Stimulated activated CD4-positive, alpha-beta T cell treated with anti-CD3 and anti-CD28 coated beads, Interleukin-2, amount 100 ng/mL, for 24 hours (primary cell): Measurements from ENCODE around the gene EFCAB12.
"Not testable (repeated sequence)": the region's sequence is repeated elsewhere in the genome, so short reads cannot be mapped to it uniquely, and the experiment has no call there.

Source experiments
- DNase-seq, 2 donors: peaks; one replicate each; pipeline ENCODE4 v3.0.0-alpha.2; 2020

The EFCAB12 gene

GRCh38 chr3:129363356-129363755 lies 65.1 kb downstream of the EFCAB12 start:
- not testable (repeated sequence) for DNase-seq

- DNase-seq, result no peak
Observed at GRCh38 chr3:129360705-129361460, 67.6 kb downstream of the EFCAB12 start.

- DNase-seq, result no peak
Observed at GRCh38 chr3:129360171-129360611, 68.2 kb downstream of the EFCAB12 start.

GRCh38 chr3:129358772-129359371 lies 69.6 kb downstream of the EFCAB12 start:
- no peak for DNase-seq

GRCh38 chr3:129358177-129358771 lies 70.2 kb downstream of the EFCAB12 start:
- DNase-seq, result no peak

GRCh38 chr3:129357616-129358015 lies 70.8 kb downstream of the EFCAB12 start:
- no peak for DNase-seq

- DNase-seq, result no peak
Observed at GRCh38 chr3:129356756-129357425, 71.5 kb downstream of the EFCAB12 start.

GRCh38 chr3:129353589-129353941 lies 74.9 kb downstream of the EFCAB12 start:
- no peak for DNase-seq

- no peak for DNase-seq
Observed at GRCh38 chr3:129352650-129353588, 75.5 kb downstream of the EFCAB12 start.

GRCh38 chr3:129352045-129352444 lies 76.4 kb downstream of the EFCAB12 start:
- DNase-seq, result no peak
